HG02981 (cell line): ENCODE data around the gene SLC16A3.
"Not testable (repeated sequence)": the region's sequence is repeated elsewhere in the genome, so short reads cannot be mapped to it uniquely, and the experiment has no call there.

ENCODE experiments used
- ATAC-seq: cut with Tn5 transposase; IDR thresholded peaks from one replicate; pipeline ENCODE4 v1.9.1; 2021; ENCODE audit warnings: mild to moderate bottlenecking, moderate library complexity; ENCODE audit not compliant: unreplicated experiment

The SLC16A3 gene

DNA sequence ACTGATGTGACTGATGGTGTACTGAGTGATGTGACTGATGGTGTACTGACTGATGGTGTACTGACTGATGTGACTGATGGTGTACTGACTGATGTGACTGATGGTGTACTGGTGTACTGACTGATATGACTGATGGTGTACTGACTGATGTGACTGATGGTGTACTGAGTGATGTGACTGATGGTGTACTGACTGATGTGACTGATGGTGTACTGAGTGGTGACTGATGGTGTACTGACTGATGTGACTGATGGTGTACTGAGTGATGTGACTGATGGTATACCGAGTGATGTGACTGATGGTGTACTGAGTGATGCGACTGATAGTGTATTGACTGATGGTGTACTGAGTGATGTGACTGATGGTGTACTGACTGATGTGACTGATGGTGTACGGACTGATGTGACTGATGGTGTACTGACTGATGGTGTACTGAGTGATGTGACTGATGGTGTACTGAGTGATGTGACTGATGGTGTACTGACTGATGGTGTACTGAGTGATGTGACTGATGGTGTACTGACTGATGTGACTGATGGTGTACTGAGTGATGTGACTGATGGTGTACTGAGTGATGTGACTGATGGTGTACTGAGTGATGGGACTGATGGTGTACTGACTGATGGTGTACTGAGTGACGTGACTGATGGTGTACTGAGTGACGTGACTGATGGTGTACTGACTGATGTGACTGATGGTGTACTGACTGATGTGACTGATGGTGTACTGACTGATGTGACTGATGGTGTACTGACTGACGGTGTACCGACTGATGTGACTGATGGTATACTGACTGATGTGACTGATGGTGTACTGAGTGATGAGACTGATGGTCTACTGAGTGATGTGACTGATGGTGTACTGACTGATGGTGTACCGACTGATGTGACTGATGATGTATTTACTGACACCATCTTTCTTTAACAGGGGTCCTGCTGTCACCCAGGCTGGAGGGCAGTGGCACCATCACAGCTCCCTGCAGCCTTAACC lies 31.4 kb downstream of the SLC16A3 start:
- ATAC-seq, result not testable (repeated sequence)

GRCh38 chr17:82262344-82262743 lies 33.5 kb downstream of the SLC16A3 start:
- ATAC-seq, result no peak

GRCh38 chr17:82263641-82264040 lies 34.8 kb downstream of the SLC16A3 start:
- no peak for ATAC-seq

DNA sequence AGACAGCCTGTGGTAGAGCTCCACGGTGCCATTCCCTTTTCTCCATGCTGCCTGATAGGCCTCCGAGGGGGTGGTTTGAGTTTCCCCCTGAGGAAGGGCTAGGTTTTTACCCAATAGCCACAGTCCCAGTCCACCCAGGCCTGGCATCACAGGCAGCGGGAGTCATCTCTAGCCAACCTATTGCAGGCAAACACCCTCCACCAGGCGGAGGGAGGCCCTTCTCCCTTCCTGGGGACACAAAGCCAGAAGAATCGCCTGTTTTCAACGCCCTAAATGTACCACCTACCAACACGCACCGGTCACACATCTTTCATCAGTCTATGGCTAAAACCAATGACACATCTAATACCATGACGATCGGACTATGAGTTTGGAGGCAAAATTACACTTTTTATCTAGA lies 37.3 kb downstream of the SLC16A3 start:
- no peak for ATAC-seq

DNA sequence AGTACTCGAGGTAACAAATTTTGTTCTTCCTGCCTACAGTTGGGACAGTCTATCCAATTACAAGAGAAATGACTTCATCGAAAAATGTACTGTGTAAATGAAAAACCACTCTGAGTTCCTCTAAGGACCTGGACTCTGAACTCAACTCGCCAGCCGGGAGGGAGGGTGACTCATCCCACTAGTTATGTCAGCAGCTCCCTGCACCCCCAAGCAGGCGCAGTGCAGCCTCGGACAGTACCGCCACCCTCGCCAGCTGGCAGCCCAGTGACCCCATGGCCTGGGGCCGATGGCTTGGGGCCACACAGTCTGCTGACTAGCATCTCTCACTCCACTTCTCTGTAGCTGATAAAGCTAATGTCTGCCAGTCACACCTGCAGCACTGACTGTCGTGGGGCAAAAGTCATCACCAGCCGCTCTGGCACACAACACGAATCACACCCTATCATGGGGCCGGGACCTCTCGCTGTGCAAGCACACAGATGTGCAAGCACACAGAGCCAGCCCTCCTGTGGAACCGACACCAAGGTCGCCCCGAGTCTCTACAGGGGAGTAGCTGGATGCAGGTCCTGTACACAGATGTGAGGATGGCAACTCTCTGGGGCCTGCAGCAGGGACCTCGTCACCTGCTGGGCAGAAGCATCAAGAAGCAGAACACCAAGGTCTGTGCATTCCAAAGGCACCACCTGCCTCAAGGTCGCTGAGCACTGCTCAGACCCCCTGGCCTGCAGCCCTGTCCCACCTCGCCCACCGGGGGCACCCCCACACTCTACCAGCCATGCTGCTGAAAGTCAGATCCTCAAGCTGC lies 38.9 kb downstream of the SLC16A3 start:
- no peak for ATAC-seq

DNA sequence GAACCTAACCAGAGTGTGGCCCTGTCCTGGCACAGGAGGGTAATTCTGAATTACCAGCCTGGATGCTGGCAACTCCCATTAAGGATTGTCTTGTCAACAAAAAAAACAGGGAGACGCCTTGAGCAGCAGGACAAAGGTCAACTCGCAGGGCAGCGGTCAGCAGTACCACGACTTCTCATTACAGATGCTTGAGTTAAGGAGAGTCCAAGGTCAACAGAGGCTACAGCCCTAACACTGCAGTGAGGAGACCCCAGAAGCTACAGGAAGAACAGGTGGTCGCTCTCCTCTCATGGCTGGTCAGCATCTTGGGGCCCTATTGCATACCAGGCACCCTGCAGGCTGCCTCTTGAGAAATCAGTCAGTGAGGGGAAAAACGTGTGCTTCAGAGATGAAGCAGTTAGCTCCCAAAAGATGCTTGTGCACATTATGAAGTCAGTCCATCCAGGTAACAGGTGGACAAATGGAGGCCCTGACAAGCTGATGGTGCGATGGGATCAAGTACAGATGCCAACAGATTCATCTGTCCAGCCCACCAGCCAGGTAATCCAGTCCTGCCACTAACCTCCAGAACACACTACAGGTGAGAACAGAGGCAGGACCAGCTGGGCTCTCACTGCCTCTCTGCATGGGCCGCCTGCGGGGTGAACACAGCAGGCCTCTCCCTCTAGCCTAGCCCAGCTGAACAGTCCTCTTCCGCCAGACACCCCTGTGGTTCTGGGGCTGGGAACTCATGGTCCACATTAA lies 40.5 kb downstream of the SLC16A3 start:
- ATAC-seq, result no peak

DNA sequence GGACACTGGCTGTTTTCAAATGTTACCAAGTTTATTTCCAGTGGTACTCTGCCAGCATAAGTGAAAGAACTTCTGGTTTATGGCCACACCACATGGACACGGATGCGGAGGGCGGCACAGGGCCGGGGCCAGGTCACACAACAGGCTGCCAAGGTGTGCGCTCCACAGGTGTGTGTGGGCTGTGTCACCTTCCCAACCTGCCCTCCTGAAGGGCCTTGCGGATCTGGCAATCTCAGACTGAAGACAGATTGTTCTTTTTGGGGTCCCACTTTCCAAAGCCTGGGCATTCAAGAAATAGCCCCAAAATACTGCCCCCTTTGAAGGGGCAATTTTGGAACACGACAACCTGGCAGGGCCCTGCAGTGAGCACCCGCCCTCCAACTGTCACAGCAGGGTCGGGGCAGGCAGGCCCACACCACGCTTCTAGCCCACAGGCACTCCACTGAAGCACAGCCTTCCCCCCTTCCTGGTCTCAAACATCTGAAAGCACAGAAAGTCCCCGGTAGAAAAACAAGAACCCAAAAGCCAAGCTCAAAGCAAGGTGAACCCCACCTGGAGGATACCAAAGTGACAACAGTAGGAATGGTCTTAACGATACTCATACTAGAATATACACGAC lies 41.1 kb downstream of the SLC16A3 start:
- ATAC-seq, result no peak

DNA sequence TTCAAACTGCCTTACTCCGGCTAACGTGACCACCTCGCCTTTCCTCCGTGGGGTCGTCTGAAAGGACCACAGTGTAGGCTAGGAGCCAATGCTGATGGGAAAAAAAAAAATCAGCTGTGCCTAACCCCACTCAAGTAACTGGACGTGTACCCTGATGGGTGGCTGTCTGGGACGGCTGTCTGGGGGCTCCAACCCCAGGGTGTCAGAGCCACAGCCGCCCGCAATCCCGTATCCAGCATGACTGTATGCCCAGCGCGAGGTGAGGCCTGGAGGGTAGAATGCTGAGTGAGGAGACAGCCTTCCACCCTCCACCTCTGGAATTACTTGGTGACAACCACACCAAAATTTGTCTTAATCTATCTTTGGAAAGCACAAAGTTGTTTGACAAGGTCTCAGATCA lies 41.8 kb downstream of the SLC16A3 start:
- ATAC-seq, result no peak

GRCh38 chr17:82271401-82271800 lies 42.6 kb downstream of the SLC16A3 start:
- no peak for ATAC-seq

DNA sequence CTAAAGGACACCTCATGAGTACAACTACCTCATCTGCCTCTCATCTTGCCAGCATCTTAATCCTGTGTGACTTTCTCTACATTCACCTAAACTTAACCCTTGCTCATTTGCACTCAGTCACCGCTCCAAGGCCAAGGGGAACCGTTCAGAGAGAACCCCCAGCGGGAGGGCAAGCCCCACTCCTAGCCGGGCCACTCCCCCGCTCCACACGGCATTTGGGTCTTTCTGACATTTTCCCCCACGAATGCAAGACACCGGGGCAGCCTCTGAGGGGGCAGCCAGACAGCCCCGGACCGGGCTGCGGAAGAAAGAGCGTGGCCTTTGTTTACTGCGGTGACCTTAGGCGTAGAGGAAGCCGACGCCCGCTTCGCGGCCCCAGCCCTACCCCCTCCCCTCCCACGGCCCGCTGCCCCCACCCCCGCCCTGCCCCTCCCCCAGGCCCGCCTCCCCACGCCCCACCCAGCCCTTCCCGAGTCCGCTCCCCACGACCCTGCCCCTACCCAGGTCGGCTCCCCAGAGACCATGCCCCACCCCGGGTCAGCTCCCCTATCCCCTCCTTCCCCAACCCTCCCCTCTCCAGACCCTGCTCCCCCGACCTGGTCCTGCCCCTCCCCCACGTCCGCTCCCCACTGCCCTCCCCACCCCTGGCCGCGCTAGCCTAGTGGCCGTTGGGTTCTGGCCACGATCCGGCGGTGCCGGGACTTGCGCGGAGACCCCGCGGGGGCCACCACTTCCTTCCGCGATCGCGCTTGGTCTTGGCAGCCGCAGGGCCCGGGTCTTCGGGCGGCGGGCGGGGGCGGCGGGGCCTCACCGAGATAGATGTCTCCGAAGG lies 43.9 kb downstream of the SLC16A3 start:
- no peak for ATAC-seq

- peak; percentile 77 for ATAC-seq
These were observed 44.7 kb downstream of the SLC16A3 start, which contains the start of gene CSNK1D for GRCh38 chr17:82273327-82274133. Gene CSNK1D, minus strand, starts transcription at chr17:82273700. Its CDS starts 319 bp downstream, at chr17:82273381.

DNA sequence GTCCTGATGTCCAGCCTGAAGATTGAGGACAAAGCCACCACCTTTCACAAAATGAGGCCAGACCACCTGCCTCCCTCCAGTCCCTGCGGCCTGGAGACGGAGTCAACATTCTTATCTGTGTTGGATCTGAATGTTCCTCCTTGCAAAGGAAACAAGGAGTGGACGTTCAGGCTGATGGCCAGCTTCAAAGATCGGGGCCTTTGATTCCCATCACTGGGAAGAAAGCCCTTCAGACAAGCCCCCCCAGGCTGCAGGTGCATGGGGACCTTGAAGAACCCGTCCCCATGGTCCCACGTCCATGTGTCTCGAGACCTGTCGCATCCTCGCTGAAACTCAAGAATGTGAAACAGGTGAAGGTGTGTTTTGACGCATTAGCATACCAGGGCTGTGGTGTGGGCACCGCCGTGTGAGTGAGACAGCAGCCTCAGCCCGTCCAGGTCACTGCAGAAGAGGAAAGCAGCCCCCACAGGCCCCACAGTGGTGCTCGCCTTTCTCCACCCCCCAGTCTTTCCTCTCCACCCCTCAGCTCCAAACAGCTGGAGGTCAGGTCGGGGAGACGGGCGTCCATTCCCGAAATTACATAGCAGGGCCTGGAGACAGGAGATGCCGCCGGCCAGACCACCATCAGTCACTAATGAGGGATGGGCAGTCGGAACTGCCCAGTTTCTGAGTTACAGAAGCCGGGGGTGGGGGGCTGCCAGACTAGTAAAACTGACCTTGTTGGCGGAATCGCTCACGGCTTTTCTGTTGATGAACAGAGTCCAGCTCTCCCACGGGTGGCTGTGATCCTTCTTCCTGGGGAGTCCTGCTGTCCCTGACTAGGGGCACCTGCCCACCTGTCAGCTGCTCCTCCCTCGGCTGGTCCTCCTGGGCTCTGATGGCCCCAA lies 45.5 kb downstream of the SLC16A3 start:
- no peak for ATAC-seq

- no peak for ATAC-seq
These were observed 46.5 kb downstream of the SLC16A3 start for GRCh38 chr17:82275326-82275725.

DNA sequence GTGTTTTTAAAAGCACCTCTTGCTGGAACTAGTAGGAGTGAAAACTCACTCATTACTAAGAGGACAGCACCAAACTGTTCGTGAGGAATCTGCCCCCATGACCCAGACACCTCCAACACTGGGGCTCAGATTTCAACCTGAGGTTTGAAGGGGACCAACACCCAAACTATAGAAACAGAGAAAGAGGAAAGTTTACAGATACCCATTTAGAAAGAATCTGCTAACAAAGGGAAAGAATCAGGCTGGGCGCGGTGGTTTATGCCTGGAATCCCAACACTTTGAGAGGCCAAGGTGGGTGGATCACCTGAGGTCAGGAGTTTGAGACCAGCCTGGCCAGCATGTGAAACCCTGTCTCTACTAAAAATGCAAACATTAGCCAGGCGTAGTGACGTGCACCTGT lies 48.1 kb downstream of the SLC16A3 start:
- no peak for ATAC-seq

DNA sequence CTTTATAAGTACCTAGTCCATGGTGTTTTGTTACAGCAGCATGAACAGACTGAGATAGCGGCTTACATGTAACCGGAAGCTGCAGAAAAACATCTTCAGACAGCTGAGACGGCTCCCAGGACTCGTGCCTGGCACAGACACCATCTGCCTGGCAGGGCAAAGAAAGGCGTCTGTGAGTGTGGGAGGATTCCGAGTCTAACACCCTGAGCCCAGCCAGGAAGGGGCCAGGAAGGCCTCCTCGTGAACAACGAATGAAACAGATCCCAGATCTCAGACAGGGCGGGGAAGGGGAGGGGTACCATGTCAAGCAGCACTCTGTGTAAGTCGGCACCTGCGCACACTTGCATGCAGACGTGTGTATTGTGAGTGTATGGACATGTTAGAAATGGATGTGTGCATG lies 49.0 kb downstream of the SLC16A3 start:
- no peak for ATAC-seq

- no peak for ATAC-seq
These were observed 49.5 kb downstream of the SLC16A3 start for GRCh38 chr17:82278308-82278707.

DNA sequence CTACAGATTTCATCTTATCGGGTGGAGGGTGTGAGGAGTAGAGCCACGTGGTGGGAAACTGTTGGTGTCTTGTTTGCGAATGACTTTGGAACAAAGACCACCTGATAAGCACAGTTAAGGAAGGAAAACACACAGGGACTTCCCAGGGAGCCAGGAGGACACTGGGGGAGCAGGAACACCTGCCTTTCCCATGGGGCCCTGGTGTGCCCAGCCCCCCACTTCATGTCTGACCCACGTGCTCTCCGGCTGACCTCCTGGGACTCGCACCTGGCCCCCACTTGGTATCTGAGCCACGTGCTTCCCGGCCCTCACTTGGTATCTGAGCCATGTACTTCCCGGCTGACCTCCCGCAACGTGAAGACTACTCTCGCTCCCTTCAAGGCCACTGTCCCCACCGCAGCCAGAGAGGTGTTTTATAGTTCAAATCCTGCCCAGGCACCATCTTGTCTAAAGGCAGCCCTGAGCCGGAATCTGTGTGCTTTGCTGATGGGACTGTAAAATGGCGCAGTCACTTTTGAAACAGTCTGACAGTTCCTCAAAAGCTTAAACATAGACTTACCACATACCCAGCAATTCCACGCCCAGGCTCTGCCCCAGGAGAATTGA lies 50.0 kb downstream of the SLC16A3 start:
- ATAC-seq, result no peak
